ENCODE measurements around the gene MTURN. TPM values are rescaled to one million over a fixed set of nuclear protein-coding genes. Genes with fewer than 3 reads are reported as not detected.

MTURN gene
- total and polyA plus RNA-seq, 9 of the 15 experiments (the other 6 are each of a cell fraction or from before 2014, with no cell fraction given) = 0.94 to 14.8 (median 6.4) TPM

- TF ChIP-seq MGA (IDR thresholded peaks at IDR 0.05) (peak; percentile 89), NCOA2 (IDR thresholded peaks at IDR 0.05; ENCODE audit: partially characterized antibody in 2 of 2) (no peak), RNF219 (CRISPR knock-in tag; IDR thresholded peaks at IDR 0.05) (no peak), DDX20 (tag; IDR thresholded peaks at IDR 0.05; ENCODE audit: low read depth) (no peak), LEF1 (IDR thresholded peaks at IDR 0.05) (peak; percentile 86), KDM1A (IDR thresholded peaks at IDR 0.05) (peak; percentile 87 to 93), MYBL2 (IDR thresholded peaks at IDR 0.05; ENCODE audit: low read depth) (no peak), MYBL2 (CRISPR knock-in tag; IDR thresholded peaks at IDR 0.05; ENCODE audit: borderline replicate concordance) (no peak), NCOA1 (IDR thresholded peaks at IDR 0.05; ENCODE audit: low read depth) (peak; percentile 67), ZNF551 (CRISPR knock-in tag; IDR thresholded peaks at IDR 0.05) (no peak), ZNF184 (CRISPR knock-in tag; IDR thresholded peaks at IDR 0.05) (no peak), ZBTB2 (IDR thresholded peaks at IDR 0.05) (peak; percentile 78), BRCA1 (IDR thresholded peaks at IDR 0.05) (no peak), BRCA1 (CRISPR knock-in tag; IDR thresholded peaks at IDR 0.05) (no peak), SOX6 (IDR thresholded peaks at IDR 0.05) (peak; percentile 94)
Observed at GRCh38 chr7:30146127-30146612, 11.4 kb downstream of the MTURN start (continued).
